WTC11 (cell line): ENCODE results near the gene STRN3. TPM values are rescaled to one million over a fixed set of nuclear protein-coding genes. Genes with fewer than 3 reads are reported as not detected.

Experiments
- ATAC-seq: fragments of 200-7000 bp; cut with Tn5 transposase; 2 replicates; pipeline ENCODE4 v1.10.0; 2021; ENCODE audit warnings: mild to moderate bottlenecking, moderate library complexity
- CTCF ChIA-PET: fragments of 300-600 bp; sonication (Branson Sonifier 250); formaldehyde crosslinking; loops from one replicate; lab custom pipeline; 2021; ENCODE audit warnings: antibody characterized with exemption; lab: Charles Lee
- POLR2A ChIA-PET: fragments of 350-600 bp; sonication (Branson Sonifier 250); formaldehyde crosslinking; loops from one replicate; lab custom pipeline; 2021; ENCODE audit warnings: antibody characterized with exemption; lab: Charles Lee
- DNase-seq: peaks from one replicate; pipeline ENCODE4 v3.0.0; 2021; ENCODE audit warnings: low spot score
- H3K27ac Mint-ChIP-seq: 2 replicates; pipeline ENCODE4 v1.8.0; 2021; ENCODE audit warnings: mixed read lengths
- H3K27me3 Mint-ChIP-seq: 2 replicates; pipeline ENCODE4 v1.8.0; 2021; ENCODE audit warnings: low read depth, mild to moderate bottlenecking, moderate library complexity, mixed read lengths
- H3K36me3 Mint-ChIP-seq: 2 replicates; pipeline ENCODE4 v1.8.0; 2021; ENCODE audit warnings: mixed read lengths
- H3K4me1 Mint-ChIP-seq: 2 replicates; pipeline ENCODE4 v1.8.0; 2022; ENCODE audit warnings: mixed read lengths
- H3K4me3 Mint-ChIP-seq: 2 replicates; pipeline ENCODE4 v1.8.0; 2021; ENCODE audit warnings: mild to moderate bottlenecking, moderate library complexity, mixed read lengths
- H3K9me3 Mint-ChIP-seq: 2 replicates; pipeline ENCODE4 v1.8.0; 2021; ENCODE audit warnings: mixed read lengths
- AFF4 ChIP-seq: sonication (generic); formaldehyde crosslinking; IDR thresholded peaks from 2 replicates; pipeline ENCODE4 v1.8.1; 2023; ENCODE audit warnings: mild to moderate bottlenecking, missing genetic modification reagents, borderline replicate concordance
- ARID4B ChIP-seq: sonication (generic); formaldehyde crosslinking; IDR thresholded peaks from 2 replicates; pipeline ENCODE4 v1.8.0; 2023; ENCODE audit warnings: missing genetic modification reagents, mild to moderate bottlenecking, borderline replicate concordance
- ATF3 ChIP-seq: sonication (generic); formaldehyde crosslinking; conservative IDR thresholded peaks from 2 replicates; pipeline ENCODE4 v1.8.1; 2022; ENCODE audit warnings: mild to moderate bottlenecking, missing genetic modification reagents
- EMX1 ChIP-seq: fragments of 250-450 bp; sonication (Bioruptor Pico); IDR thresholded peaks from 2 replicates; pipeline ENCODE4 v1.8.0; 2021; ENCODE audit warnings: mild to moderate bottlenecking
- FOXK1 ChIP-seq: sonication (generic); formaldehyde crosslinking; IDR thresholded peaks from 2 replicates; pipeline ENCODE4 v1.8.0; 2022; ENCODE audit warnings: mild to moderate bottlenecking, moderate library complexity, missing genetic modification reagents
- GTF2I ChIP-seq: fragments of 250-450 bp; sonication (Bioruptor Pico); conservative IDR thresholded peaks from 2 replicates; pipeline ENCODE4 v1.4.0; 2021; ENCODE audit warnings: mild to moderate bottlenecking
- HMGA2 ChIP-seq: fragments of 250-450 bp; sonication (Bioruptor Pico); IDR thresholded peaks from 2 replicates; pipeline ENCODE4 v1.4.0; 2021; ENCODE audit warnings: mild to moderate bottlenecking, moderate library complexity
- NFYB ChIP-seq: sonication (generic); formaldehyde crosslinking; conservative IDR thresholded peaks from 2 replicates; pipeline ENCODE4 v1.8.0; 2022; ENCODE audit warnings: low read depth, missing genetic modification reagents
- RORB ChIP-seq: fragments of 250-450 bp; sonication (Bioruptor Pico); IDR thresholded peaks from 2 replicates; pipeline ENCODE4 v1.9.0; 2021; ENCODE audit warnings: mild to moderate bottlenecking
- SMAD4 ChIP-seq: sonication (generic); formaldehyde crosslinking; IDR thresholded peaks from 2 replicates; pipeline ENCODE4 v1.8.0; 2022; ENCODE audit warnings: mild to moderate bottlenecking, missing genetic modification reagents
- USF2 ChIP-seq: sonication (generic); formaldehyde crosslinking; IDR thresholded peaks from 2 replicates; pipeline ENCODE4 v1.8.1; 2023; ENCODE audit warnings: mild to moderate bottlenecking, missing genetic modification reagents, moderate library complexity
- ZBTB21 ChIP-seq: sonication (generic); formaldehyde crosslinking; IDR thresholded peaks from 2 replicates; pipeline ENCODE4 v1.8.1; 2023; ENCODE audit warnings: mild to moderate bottlenecking, missing genetic modification reagents, borderline replicate concordance
- ZNF121 ChIP-seq: sonication (generic); formaldehyde crosslinking; IDR thresholded peaks from 2 replicates; pipeline ENCODE4 v1.8.0; 2023; ENCODE audit warnings: missing genetic modification reagents
- ZNF232 ChIP-seq: sonication (generic); formaldehyde crosslinking; IDR thresholded peaks from 2 replicates; pipeline ENCODE4 v1.8.0; 2022; ENCODE audit warnings: mild to moderate bottlenecking, missing genetic modification reagents
- ZNF281 ChIP-seq: sonication (generic); formaldehyde crosslinking; IDR thresholded peaks from 2 replicates; pipeline ENCODE4 v1.8.0; 2023; ENCODE audit warnings: mild to moderate bottlenecking, missing genetic modification reagents
- ZNF423 ChIP-seq: fragments of 250-450 bp; sonication (Bioruptor Pico); IDR thresholded peaks from 2 replicates; pipeline ENCODE4 v2.1.2; 2022; ENCODE audit warnings: mild to moderate bottlenecking, moderate library complexity
- ZNF671 ChIP-seq: fragments of 250-450 bp; sonication (Bioruptor Pico); IDR thresholded peaks from 2 replicates; pipeline ENCODE4 v1.8.0; 2021; ENCODE audit warnings: mild to moderate bottlenecking
- total RNA-seq: library from RNA; stranded (reverse); gene quantifications from 3 replicates; pipeline ENCODE4 v1.2.3, GENCODE V29; 2021

The STRN3 gene
- total RNA-seq, 1 experiment from 2014 or later = 37.1 TPM

- TF ChIP-seq AFF4 (no peak), ATF3 (no peak)
Observed at GRCh38 chr14:31003284-31003683, 22.9 kb downstream of the STRN3 start (continued).

GRCh38 chr14:31001339-31001658 is 24.9 kb downstream of the STRN3 start:
- no peak overlapping the region for H3K4me3 Mint-ChIP-seq
- peaks cover 34% of the 10 kb centered on the region for H3K36me3 Mint-ChIP-seq
- no peaks in the 10 kb centered on the region for H3K27me3 Mint-ChIP-seq
- ChIA-PET POLR2A (interaction anchor here (1.0 kb wide), 1 partner anchor 25 kb away, joined by 3 read pairs; the partner anchor contains the start of gene STRN3), CTCF (no interaction called here)
- TF ChIP-seq GTF2I (CRISPR knock-in tag) = peak; percentile 82
- TF ChIP-seq ZNF423 (CRISPR knock-in tag) = no peak
- TF ChIP-seq ZNF121 (CRISPR knock-in tag) = peak; percentile 83; the same call in 1 of the 2 replicates
- no peak for TF ChIP-seq RORB
- H3K27ac Mint-ChIP-seq = peak overlapping the region; percentile 78
- no peak for DNase-seq
- ATAC-seq = no peak
- peaks cover 24% of the 10 kb centered on the region for H3K9me3 Mint-ChIP-seq
- peaks cover 65% of the 10 kb centered on the region for H3K4me1 Mint-ChIP-seq

- Mint-ChIP-seq H3K27me3 (no peaks in the 10 kb centered on the region), H3K27ac (peak overlapping the region; percentile 78; the same call in 1 of the 2 replicates), H3K9me3 (peaks cover 24% of the 10 kb centered on the region), H3K4me3 (no peak overlapping the region), H3K36me3 (peaks cover 34% of the 10 kb centered on the region), H3K4me1 (peaks cover 66% of the 10 kb centered on the region)
- CTCF ChIA-PET = no interaction called here
- TF ChIP-seq ZNF281 (CRISPR knock-in tag) = no peak
- TF ChIP-seq EMX1 (CRISPR knock-in tag) = no peak
- TF ChIP-seq ARID4B = no peak
- no peak for TF ChIP-seq ZBTB21 (CRISPR knock-in tag)
- no peak for TF ChIP-seq USF2 (CRISPR knock-in tag)
- TF ChIP-seq HMGA2 (CRISPR knock-in tag) = no peak
- TF ChIP-seq FOXK1 (CRISPR knock-in tag) = no peak
- TF ChIP-seq SMAD4 (CRISPR knock-in tag) = no peak
- no peak for TF ChIP-seq ZNF671 (CRISPR knock-in tag)
- TF ChIP-seq ZNF232 (CRISPR knock-in tag) = no peak
- TF ChIP-seq NFYB = no peak
- ATAC-seq (no peak), DNase-seq (no peak)
- POLR2A ChIA-PET = interaction anchor here (1.0 kb wide), 1 partner anchor 25 kb away, joined by 3 read pairs; the partner anchor contains the start of gene STRN3
Observed at GRCh38 chr14:31000629-31001338, 25.4 kb downstream of the STRN3 start.
